Amniotic stem cell (primary cell): ENCODE data around the gene ATG101.

Experiments used
- DNase-seq: peaks from one replicate; lab custom pipeline; 2025; lab: John Stamatoyannopoulos, UW

ATG101 gene

GRCh38 chr12:52079576-52080402, 10.0 kb downstream of the ATG101 start, which contains the start of gene SMIM41:
Gene SMIM41, plus strand, starts transcription at chr12:52079704. Its CDS starts 76 bp downstream, at chr12:52079780.
- DNase-seq: no peak

- no peak for DNase-seq
Observed at GRCh38 chr12:52080403-52081251, 10.8 kb downstream of the ATG101 start.

- DNase-seq: no peak
Observed at GRCh38 chr12:52081263-52081733, 11.5 kb downstream of the ATG101 start.

GRCh38 chr12:52082026-52082668, 12.4 kb downstream of the ATG101 start:
- no peak for DNase-seq

- DNase-seq: no peak
Observed at GRCh38 chr12:52082669-52082987, 12.8 kb downstream of the ATG101 start.

- no peak for DNase-seq
Observed at GRCh38 chr12:52082988-52083637, 13.3 kb downstream of the ATG101 start.

- DNase-seq: no peak
Observed at GRCh38 chr12:52083638-52083996, 13.8 kb downstream of the ATG101 start.

GRCh38 chr12:52084491-52085231, 14.9 kb downstream of the ATG101 start:
- DNase-seq: no peak

GRCh38 chr12:52085682-52086180, 16.0 kb downstream of the ATG101 start:
- DNase-seq: no peak

GRCh38 chr12:52086366-52086765, 16.6 kb downstream of the ATG101 start:
- no peak for DNase-seq

- no peak for DNase-seq
Observed at GRCh38 chr12:52086944-52087835, 17.4 kb downstream of the ATG101 start.

GRCh38 chr12:52087961-52088820, 18.4 kb downstream of the ATG101 start:
- DNase-seq: no peak

GRCh38 chr12:52089491-52089890, 19.7 kb downstream of the ATG101 start:
- no peak for DNase-seq

- DNase-seq: no peak
Observed at GRCh38 chr12:52090291-52090690, 20.5 kb downstream of the ATG101 start.

- no peak for DNase-seq
Observed at GRCh38 chr12:52091061-52091460, 21.3 kb downstream of the ATG101 start.

- no peak for DNase-seq
Observed at GRCh38 chr12:52091869-52092268, 22.1 kb downstream of the ATG101 start.

GRCh38 chr12:52093346-52093745, 23.6 kb downstream of the ATG101 start:
- no peak for DNase-seq

GRCh38 chr12:52096332-52097044, 26.7 kb downstream of the ATG101 start:
- no peak for DNase-seq
